WTC11 (cell line): ENCODE data around the gene C6orf136. TPM values are rescaled to one million over a fixed set of nuclear protein-coding genes. Genes with fewer than 3 reads are reported as not detected.
A peak's percentile ranks its signal among the peaks of the same experiment; 100 is the strongest.

Source experiments
- ATAC-seq: fragments of 200-7000 bp; cut with Tn5 transposase; 2 replicates; pipeline ENCODE4 v1.10.0; 2021; ENCODE audit warnings: mild to moderate bottlenecking, moderate library complexity
- CTCF ChIA-PET: fragments of 300-600 bp; sonication (Branson Sonifier 250); formaldehyde crosslinking; loops from one replicate; lab custom pipeline; 2021; ENCODE audit warnings: antibody characterized with exemption; lab: Charles Lee
- POLR2A ChIA-PET: fragments of 350-600 bp; sonication (Branson Sonifier 250); formaldehyde crosslinking; loops from one replicate; lab custom pipeline; 2021; ENCODE audit warnings: antibody characterized with exemption; lab: Charles Lee
- DNase-seq: peaks from one replicate; pipeline ENCODE4 v3.0.0; 2021; ENCODE audit warnings: low spot score
- H3K27ac Mint-ChIP-seq: 2 replicates; pipeline ENCODE4 v1.8.0; 2021; ENCODE audit warnings: mixed read lengths
- H3K27me3 Mint-ChIP-seq: 2 replicates; pipeline ENCODE4 v1.8.0; 2021; ENCODE audit warnings: low read depth, mild to moderate bottlenecking, moderate library complexity, mixed read lengths
- H3K36me3 Mint-ChIP-seq: 2 replicates; pipeline ENCODE4 v1.8.0; 2021; ENCODE audit warnings: mixed read lengths
- H3K4me1 Mint-ChIP-seq: 2 replicates; pipeline ENCODE4 v1.8.0; 2022; ENCODE audit warnings: mixed read lengths
- H3K4me3 Mint-ChIP-seq: 2 replicates; pipeline ENCODE4 v1.8.0; 2021; ENCODE audit warnings: mild to moderate bottlenecking, moderate library complexity, mixed read lengths
- H3K9me3 Mint-ChIP-seq: 2 replicates; pipeline ENCODE4 v1.8.0; 2021; ENCODE audit warnings: mixed read lengths
- CREB1 ChIP-seq: sonication (generic); formaldehyde crosslinking; IDR thresholded peaks from 2 replicates; pipeline ENCODE4 v1.8.0; 2023; ENCODE audit warnings: mild to moderate bottlenecking, missing genetic modification reagents
- EMX1 ChIP-seq: fragments of 250-450 bp; sonication (Bioruptor Pico); IDR thresholded peaks from 2 replicates; pipeline ENCODE4 v1.8.0; 2021; ENCODE audit warnings: mild to moderate bottlenecking
- ESRRA ChIP-seq: sonication (generic); formaldehyde crosslinking; IDR thresholded peaks from 2 replicates; pipeline ENCODE4 v1.8.1; 2022; ENCODE audit warnings: mild to moderate bottlenecking, missing genetic modification reagents, borderline replicate concordance
- ETV6 ChIP-seq: sonication (generic); formaldehyde crosslinking; IDR thresholded peaks from 2 replicates; pipeline ENCODE4 v1.8.1; 2022; ENCODE audit warnings: mild to moderate bottlenecking, missing genetic modification reagents
- GABPB1 ChIP-seq: sonication (generic); formaldehyde crosslinking; IDR thresholded peaks from 2 replicates; pipeline ENCODE4 v1.8.1; 2023; ENCODE audit warnings: mild to moderate bottlenecking, missing genetic modification reagents
- MYBL2 ChIP-seq: sonication (generic); formaldehyde crosslinking; IDR thresholded peaks from 2 replicates; pipeline ENCODE4 v1.8.1; 2023; ENCODE audit warnings: mild to moderate bottlenecking, moderate library complexity, missing genetic modification reagents
- NFYB ChIP-seq: sonication (generic); formaldehyde crosslinking; conservative IDR thresholded peaks from 2 replicates; pipeline ENCODE4 v1.8.0; 2022; ENCODE audit warnings: low read depth, missing genetic modification reagents
- RELA ChIP-seq: sonication (generic); formaldehyde crosslinking; IDR thresholded peaks from 2 replicates; pipeline ENCODE4 v1.8.1; 2022; ENCODE audit warnings: missing genetic modification reagents, mild to moderate bottlenecking, borderline replicate concordance
- RORB ChIP-seq: fragments of 250-450 bp; sonication (Bioruptor Pico); IDR thresholded peaks from 2 replicates; pipeline ENCODE4 v1.9.0; 2021; ENCODE audit warnings: mild to moderate bottlenecking
- SMAD4 ChIP-seq: sonication (generic); formaldehyde crosslinking; IDR thresholded peaks from 2 replicates; pipeline ENCODE4 v1.8.0; 2022; ENCODE audit warnings: mild to moderate bottlenecking, missing genetic modification reagents
- SP1 ChIP-seq: sonication (generic); formaldehyde crosslinking; conservative IDR thresholded peaks from 2 replicates; pipeline ENCODE4 v1.8.1; 2022; ENCODE audit warnings: missing genetic modification reagents
- ZNF138 ChIP-seq: sonication (generic); formaldehyde crosslinking; conservative IDR thresholded peaks from 2 replicates; pipeline ENCODE4 v1.8.1; 2022; ENCODE audit warnings: mild to moderate bottlenecking, moderate library complexity, missing genetic modification reagents
- ZNF396 ChIP-seq: fragments of 250-450 bp; sonication (Bioruptor Pico); IDR thresholded peaks from 2 replicates; pipeline ENCODE4 v1.8.0; 2021; ENCODE audit warnings: mild to moderate bottlenecking, moderate library complexity, borderline replicate concordance
- ZNF416 ChIP-seq: fragments of 250-450 bp; sonication (Bioruptor Pico); IDR thresholded peaks from 2 replicates; pipeline ENCODE4 v1.9.0; 2021; ENCODE audit warnings: mild to moderate bottlenecking, inconsistent platforms
- ZNF671 ChIP-seq: fragments of 250-450 bp; sonication (Bioruptor Pico); IDR thresholded peaks from 2 replicates; pipeline ENCODE4 v1.8.0; 2021; ENCODE audit warnings: mild to moderate bottlenecking
- total RNA-seq: library from RNA; stranded (reverse); gene quantifications from 3 replicates; pipeline ENCODE4 v1.2.3, GENCODE V29; 2021
- TF ChIP-seq, protein P1 (sequence below): sonication (generic); formaldehyde crosslinking; IDR thresholded peaks from 2 replicates; pipeline ENCODE4 v1.8.1; 2023; ENCODE audit warnings: mild to moderate bottlenecking, missing genetic modification reagents
- TF ChIP-seq, protein P2 (sequence below): fragments of 250-450 bp; sonication (Bioruptor Pico); IDR thresholded peaks from 2 replicates; pipeline ENCODE4 v2.1.2; 2022; ENCODE audit warnings: mild to moderate bottlenecking, moderate library complexity
- TF ChIP-seq, protein P3 (sequence below): fragments of 250-450 bp; sonication (Bioruptor Pico); IDR thresholded peaks from 2 replicates; pipeline ENCODE4 v1.9.0; 2021; ENCODE audit warnings: moderate library complexity, mild to moderate bottlenecking, inconsistent platforms, borderline replicate concordance
- TF ChIP-seq, protein P4 (sequence below): sonication (generic); formaldehyde crosslinking; IDR thresholded peaks from 2 replicates; pipeline ENCODE4 v1.8.0; 2022; ENCODE audit warnings: missing genetic modification reagents
- TF ChIP-seq, protein P5 (sequence below): sonication (generic); formaldehyde crosslinking; IDR thresholded peaks from 2 replicates; pipeline ENCODE4 v1.8.0; 2022; ENCODE audit warnings: mild to moderate bottlenecking, missing genetic modification reagents
- TF ChIP-seq, protein P6 (sequence below): sonication (generic); formaldehyde crosslinking; IDR thresholded peaks from 2 replicates; pipeline ENCODE4 v1.8.1; 2022; ENCODE audit warnings: mild to moderate bottlenecking, moderate library complexity, missing genetic modification reagents
- TF ChIP-seq, protein P7 (sequence below): sonication (generic); formaldehyde crosslinking; IDR thresholded peaks from 2 replicates; pipeline ENCODE4 v1.8.1; 2023; ENCODE audit warnings: mild to moderate bottlenecking, missing genetic modification reagents
- TF ChIP-seq, protein P8 (sequence below): sonication (generic); formaldehyde crosslinking; conservative IDR thresholded peaks from 2 replicates; pipeline ENCODE4 v1.8.1; 2022; ENCODE audit warnings: mild to moderate bottlenecking, missing genetic modification reagents

The C6orf136 gene
- total RNA-seq, 1 experiment from 2014 or later, result 26.5 TPM

DNA sequence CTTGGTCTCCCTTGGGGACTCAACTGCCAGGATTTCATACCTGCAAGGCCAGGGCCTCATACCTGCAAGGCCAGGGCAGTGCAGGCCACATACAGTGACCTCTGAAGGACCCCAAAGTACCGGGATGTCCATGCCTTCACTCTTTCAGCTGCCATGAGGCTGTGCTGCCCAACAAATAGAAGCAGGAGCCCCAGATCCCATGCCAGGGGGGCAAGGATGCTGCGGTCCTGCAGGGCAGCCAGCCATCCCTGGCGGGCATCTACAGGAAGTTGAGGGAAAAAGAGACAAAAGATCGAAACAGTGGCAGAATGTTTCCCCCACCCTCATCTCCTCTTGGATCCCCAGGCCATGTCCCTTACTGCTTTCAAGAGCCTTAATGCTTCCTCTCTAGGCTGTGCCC is 43.1 kb downstream of the C6orf136 start (continued):
- TF ChIP-seq, protein P1, sequence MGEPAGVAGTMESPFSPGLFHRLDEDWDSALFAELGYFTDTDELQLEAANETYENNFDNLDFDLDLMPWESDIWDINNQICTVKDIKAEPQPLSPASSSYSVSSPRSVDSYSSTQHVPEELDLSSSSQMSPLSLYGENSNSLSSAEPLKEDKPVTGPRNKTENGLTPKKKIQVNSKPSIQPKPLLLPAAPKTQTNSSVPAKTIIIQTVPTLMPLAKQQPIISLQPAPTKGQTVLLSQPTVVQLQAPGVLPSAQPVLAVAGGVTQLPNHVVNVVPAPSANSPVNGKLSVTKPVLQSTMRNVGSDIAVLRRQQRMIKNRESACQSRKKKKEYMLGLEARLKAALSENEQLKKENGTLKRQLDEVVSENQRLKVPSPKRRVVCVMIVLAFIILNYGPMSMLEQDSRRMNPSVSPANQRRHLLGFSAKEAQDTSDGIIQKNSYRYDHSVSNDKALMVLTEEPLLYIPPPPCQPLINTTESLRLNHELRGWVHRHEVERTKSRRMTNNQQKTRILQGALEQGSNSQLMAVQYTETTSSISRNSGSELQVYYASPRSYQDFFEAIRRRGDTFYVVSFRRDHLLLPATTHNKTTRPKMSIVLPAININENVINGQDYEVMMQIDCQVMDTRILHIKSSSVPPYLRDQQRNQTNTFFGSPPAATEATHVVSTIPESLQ (CRISPR knock-in tag), result no peak
- TF ChIP-seq NFYB (CRISPR knock-in tag) (no peak), ZNF416 (no peak), GABPB1 (CRISPR knock-in tag) (no peak)
- TF ChIP-seq, protein P2, sequence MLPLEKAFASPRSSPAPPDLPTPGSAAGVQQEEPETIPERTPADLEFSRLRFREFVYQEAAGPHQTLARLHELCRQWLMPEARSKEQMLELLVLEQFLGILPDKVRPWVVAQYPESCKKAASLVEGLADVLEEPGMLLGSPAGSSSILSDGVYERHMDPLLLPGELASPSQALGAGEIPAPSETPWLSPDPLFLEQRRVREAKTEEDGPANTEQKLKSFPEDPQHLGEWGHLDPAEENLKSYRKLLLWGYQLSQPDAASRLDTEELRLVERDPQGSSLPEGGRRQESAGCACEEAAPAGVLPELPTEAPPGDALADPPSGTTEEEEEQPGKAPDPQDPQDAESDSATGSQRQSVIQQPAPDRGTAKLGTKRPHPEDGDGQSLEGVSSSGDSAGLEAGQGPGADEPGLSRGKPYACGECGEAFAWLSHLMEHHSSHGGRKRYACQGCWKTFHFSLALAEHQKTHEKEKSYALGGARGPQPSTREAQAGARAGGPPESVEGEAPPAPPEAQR (CRISPR knock-in tag), result no peak
- TF ChIP-seq, all 79 proteins: peak for 0

DNA sequence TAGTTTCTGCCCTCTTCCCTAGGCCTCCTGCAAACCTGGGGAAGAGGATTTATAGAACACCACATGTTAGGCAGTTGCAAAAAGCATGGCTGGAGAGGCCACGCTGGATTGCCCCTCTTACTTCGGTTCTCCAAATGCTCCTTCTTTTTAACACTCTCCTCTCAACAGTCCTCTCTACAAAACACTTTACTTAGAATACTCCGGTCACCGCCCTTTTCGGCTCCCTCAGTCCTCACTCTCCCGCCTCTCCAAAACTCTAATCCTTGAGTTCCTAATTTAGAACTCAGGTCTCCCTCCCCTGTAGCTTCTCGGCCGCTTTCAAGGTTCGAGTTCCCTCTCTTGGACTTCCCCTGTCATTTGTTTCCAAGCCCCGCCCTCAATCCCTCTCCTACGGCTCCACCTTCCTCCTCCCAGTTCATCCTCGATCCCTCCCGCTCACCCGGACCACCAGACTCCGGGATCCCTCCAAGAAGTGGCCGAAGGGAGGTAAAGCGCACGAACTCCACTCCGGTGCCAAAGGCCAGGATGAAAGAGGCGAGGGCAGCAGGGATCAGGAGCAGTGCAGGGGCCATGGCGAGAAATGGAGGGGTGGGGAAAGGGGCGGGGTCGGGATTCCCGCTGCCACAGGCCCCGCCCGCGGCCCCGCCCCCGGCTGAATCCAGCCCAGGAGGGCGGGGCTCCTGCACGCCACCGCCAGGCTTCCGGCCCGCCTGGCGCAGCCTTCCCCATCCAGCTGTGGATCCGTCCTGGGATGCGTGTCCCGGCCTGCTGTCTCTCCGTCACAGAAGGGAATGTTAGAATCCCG is 43.7 kb downstream of the C6orf136 start, which contains the start of gene NRM:
NRM (minus strand) TSS at position 582 of the 805 bp plus-strand sequence; CDS start at position 572, 10 bp downstream.
- ChIA-PET POLR2A (interaction anchor here (0.6 to 1.4 kb wide), 4 partner anchors 11 to 76 kb away, joined by 3 to 5 read pairs (median 3); partner anchors contain the start of gene MDC1), CTCF (interaction anchor here (0.7 to 4.0 kb wide), 8 partner anchors 12 to 291 kb away, joined by 3 to 49 read pairs (median 6); partner anchors contain the start of genes DHX16 and MDC1)
- peak; percentile 80 for DNase-seq
- Mint-ChIP-seq H3K4me3 (peak within 1 kb of the TSS; percentile 93), H3K4me1 (peaks cover 44% of the 10 kb centered on the region), H3K27ac (peak within 1 kb of the TSS; percentile 92), H3K27me3 (no peaks in the 10 kb centered on the region), H3K36me3 (peaks cover 3% of the 10 kb centered on the region; the same call in 1 of the 2 replicates), H3K9me3 (no peaks in the 10 kb centered on the region)
- peak; percentile 63 for ATAC-seq
- TF ChIP-seq ZNF138 (CRISPR knock-in tag) (no peak), SP1 (peak; percentile 81), ETV6 (CRISPR knock-in tag) (peak; percentile 43; the same call in 1 of the 2 replicates), RELA (CRISPR knock-in tag) (no peak), RORB (CRISPR knock-in tag) (no peak), SMAD4 (CRISPR knock-in tag) (no peak), ZNF396 (CRISPR knock-in tag) (no peak), EMX1 (CRISPR knock-in tag) (no peak), CREB1 (CRISPR knock-in tag) (no peak), ESRRA (CRISPR knock-in tag) (no peak), MYBL2 (CRISPR knock-in tag) (no peak), ZNF671 (CRISPR knock-in tag) (no peak)
- TF ChIP-seq, protein P3, sequence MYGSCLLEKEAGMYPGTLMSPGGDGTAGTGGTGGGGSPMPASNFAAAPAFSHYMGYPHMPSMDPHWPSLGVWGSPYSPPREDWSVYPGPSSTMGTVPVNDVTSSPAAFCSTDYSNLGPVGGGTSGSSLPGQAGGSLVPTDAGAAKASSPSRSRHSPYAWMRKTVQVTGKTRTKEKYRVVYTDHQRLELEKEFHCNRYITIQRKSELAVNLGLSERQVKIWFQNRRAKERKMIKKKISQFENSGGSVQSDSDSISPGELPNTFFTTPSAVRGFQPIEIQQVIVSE (CRISPR knock-in tag), result no peak
- TF ChIP-seq, protein P4, sequence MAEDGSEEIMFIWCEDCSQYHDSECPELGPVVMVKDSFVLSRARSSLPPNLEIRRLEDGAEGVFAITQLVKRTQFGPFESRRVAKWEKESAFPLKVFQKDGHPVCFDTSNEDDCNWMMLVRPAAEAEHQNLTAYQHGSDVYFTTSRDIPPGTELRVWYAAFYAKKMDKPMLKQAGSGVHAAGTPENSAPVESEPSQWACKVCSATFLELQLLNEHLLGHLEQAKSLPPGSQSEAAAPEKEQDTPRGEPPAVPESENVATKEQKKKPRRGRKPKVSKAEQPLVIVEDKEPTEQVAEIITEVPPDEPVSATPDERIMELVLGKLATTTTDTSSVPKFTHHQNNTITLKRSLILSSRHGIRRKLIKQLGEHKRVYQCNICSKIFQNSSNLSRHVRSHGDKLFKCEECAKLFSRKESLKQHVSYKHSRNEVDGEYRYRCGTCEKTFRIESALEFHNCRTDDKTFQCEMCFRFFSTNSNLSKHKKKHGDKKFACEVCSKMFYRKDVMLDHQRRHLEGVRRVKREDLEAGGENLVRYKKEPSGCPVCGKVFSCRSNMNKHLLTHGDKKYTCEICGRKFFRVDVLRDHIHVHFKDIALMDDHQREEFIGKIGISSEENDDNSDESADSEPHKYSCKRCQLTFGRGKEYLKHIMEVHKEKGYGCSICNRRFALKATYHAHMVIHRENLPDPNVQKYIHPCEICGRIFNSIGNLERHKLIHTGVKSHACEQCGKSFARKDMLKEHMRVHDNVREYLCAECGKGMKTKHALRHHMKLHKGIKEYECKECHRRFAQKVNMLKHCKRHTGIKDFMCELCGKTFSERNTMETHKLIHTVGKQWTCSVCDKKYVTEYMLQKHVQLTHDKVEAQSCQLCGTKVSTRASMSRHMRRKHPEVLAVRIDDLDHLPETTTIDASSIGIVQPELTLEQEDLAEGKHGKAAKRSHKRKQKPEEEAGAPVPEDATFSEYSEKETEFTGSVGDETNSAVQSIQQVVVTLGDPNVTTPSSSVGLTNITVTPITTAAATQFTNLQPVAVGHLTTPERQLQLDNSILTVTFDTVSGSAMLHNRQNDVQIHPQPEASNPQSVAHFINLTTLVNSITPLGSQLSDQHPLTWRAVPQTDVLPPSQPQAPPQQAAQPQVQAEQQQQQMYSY (CRISPR knock-in tag), result no peak
- TF ChIP-seq, protein P5, sequence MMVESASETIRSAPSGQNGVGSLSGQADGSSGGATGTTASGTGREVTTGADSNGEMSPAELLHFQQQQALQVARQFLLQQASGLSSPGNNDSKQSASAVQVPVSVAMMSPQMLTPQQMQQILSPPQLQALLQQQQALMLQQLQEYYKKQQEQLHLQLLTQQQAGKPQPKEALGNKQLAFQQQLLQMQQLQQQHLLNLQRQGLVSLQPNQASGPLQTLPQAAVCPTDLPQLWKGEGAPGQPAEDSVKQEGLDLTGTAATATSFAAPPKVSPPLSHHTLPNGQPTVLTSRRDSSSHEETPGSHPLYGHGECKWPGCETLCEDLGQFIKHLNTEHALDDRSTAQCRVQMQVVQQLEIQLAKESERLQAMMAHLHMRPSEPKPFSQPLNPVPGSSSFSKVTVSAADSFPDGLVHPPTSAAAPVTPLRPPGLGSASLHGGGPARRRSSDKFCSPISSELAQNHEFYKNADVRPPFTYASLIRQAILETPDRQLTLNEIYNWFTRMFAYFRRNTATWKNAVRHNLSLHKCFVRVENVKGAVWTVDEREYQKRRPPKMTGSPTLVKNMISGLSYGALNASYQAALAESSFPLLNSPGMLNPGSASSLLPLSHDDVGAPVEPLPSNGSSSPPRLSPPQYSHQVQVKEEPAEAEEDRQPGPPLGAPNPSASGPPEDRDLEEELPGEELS (CRISPR knock-in tag), result peak; percentile 37; the same call in 1 of the 2 replicates
- TF ChIP-seq, protein P6, sequence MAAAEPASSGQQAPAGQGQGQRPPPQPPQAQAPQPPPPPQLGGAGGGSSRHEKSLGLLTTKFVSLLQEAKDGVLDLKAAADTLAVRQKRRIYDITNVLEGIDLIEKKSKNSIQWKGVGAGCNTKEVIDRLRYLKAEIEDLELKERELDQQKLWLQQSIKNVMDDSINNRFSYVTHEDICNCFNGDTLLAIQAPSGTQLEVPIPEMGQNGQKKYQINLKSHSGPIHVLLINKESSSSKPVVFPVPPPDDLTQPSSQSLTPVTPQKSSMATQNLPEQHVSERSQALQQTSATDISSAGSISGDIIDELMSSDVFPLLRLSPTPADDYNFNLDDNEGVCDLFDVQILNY (CRISPR knock-in tag), result peak; percentile 48; the same call in 1 of the 2 replicates
- TF ChIP-seq, protein P7, sequence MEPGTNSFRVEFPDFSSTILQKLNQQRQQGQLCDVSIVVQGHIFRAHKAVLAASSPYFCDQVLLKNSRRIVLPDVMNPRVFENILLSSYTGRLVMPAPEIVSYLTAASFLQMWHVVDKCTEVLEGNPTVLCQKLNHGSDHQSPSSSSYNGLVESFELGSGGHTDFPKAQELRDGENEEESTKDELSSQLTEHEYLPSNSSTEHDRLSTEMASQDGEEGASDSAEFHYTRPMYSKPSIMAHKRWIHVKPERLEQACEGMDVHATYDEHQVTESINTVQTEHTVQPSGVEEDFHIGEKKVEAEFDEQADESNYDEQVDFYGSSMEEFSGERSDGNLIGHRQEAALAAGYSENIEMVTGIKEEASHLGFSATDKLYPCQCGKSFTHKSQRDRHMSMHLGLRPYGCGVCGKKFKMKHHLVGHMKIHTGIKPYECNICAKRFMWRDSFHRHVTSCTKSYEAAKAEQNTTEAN (CRISPR knock-in tag), result no peak
- TF ChIP-seq, protein P8, sequence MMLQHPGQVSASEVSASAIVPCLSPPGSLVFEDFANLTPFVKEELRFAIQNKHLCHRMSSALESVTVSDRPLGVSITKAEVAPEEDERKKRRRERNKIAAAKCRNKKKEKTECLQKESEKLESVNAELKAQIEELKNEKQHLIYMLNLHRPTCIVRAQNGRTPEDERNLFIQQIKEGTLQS, result no peak
